Karpas-422 (cell line): ENCODE data around the gene CDKAL1. TPM values are rescaled to one million over a fixed set of nuclear protein-coding genes. Genes with fewer than 3 reads are reported as not detected.
A peak's percentile ranks its signal among the peaks of the same experiment; 100 is the strongest.

Experiments used
- DNase-seq: peaks from one replicate; pipeline ENCODE4 v3.0.0-alpha.2; 2015
- H2AFZ ChIP-seq: fragments of 200-600 bp; sonication (generic); 2 replicates; pipeline ENCODE4 v1.6.1; 2014; ENCODE audit warnings: antibody characterized with exemption, low read length, mixed read lengths
- H3K27ac ChIP-seq: fragments of 200-600 bp; sonication (generic); 2 replicates; pipeline ENCODE4 v1.5.1; 2014; ENCODE audit warnings: mild to moderate bottlenecking, low read length, moderate library complexity
- H3K27me3 ChIP-seq: fragments of 200-600 bp; sonication (generic); 2 replicates; pipeline ENCODE4 v1.6.1; 2014; ENCODE audit warnings: low read length, mixed read lengths
- H3K36me3 ChIP-seq: fragments of 200-600 bp; sonication (generic); 2 replicates; pipeline ENCODE4 v1.6.1; 2014; ENCODE audit warnings: low read length, mixed read lengths; ENCODE audit not compliant: insufficient read depth
- H3K4me1 ChIP-seq: fragments of 200-600 bp; sonication (generic); 2 replicates; pipeline ENCODE4 v1.6.1; 2014; ENCODE audit warnings: mild to moderate bottlenecking, low read length, mixed read lengths
- H3K4me2 ChIP-seq: fragments of 200-600 bp; sonication (generic); 2 replicates; pipeline ENCODE4 v1.6.1; 2014; ENCODE audit warnings: low read length, low read depth, mild to moderate bottlenecking; ENCODE audit not compliant: poor library complexity, severe bottlenecking
- H3K4me3 ChIP-seq: fragments of 200-600 bp; sonication (generic); 2 replicates; pipeline ENCODE4 v1.5.1; 2014; ENCODE audit warnings: mild to moderate bottlenecking, antibody characterized with exemption, low read length, mixed read lengths
- H3K79me2 ChIP-seq: fragments of 200-600 bp; sonication (generic); 2 replicates; pipeline ENCODE4 v1.6.1; 2014; ENCODE audit warnings: mild to moderate bottlenecking, low read length, mixed read lengths
- H3K9ac ChIP-seq: fragments of 200-600 bp; sonication (generic); 2 replicates; pipeline ENCODE4 v1.6.0; 2014; ENCODE audit warnings: low read length
- H3K9me2 ChIP-seq: fragments of 200-600 bp; sonication (generic), shearing (Covaris generic); replicated peaks from 2 replicates; pipeline ENCODE4 v1.6.0; 2014; ENCODE audit warnings: mild to moderate bottlenecking, low read length, moderate library complexity; ENCODE audit not compliant: insufficient read depth
- H3K9me3 ChIP-seq: fragments of 300-700, 200-600 bp; sonication (generic); 2 replicates; pipeline ENCODE4 v1.6.1; 2014; ENCODE audit warnings: low read length, mixed read lengths
- H4K20me1 ChIP-seq: fragments of 200-600 bp; sonication (generic); 2 replicates; pipeline ENCODE4 v1.6.1; 2014; ENCODE audit warnings: mild to moderate bottlenecking, antibody characterized with exemption, low read length, low read depth; ENCODE audit not compliant: insufficient read depth
- total RNA-seq: library from RNA; depleted of rRNA; stranded (reverse); fragments of >200 nt; shearing (Covaris generic); gene quantifications from 2 replicates; pipeline ENCODE4 v1.2.3, GENCODE V29; 2014; ENCODE audit warnings: low replicate concordance

The CDKAL1 gene
- total RNA-seq, 1 experiment from 2014 or later = 23.7 TPM

DNA sequence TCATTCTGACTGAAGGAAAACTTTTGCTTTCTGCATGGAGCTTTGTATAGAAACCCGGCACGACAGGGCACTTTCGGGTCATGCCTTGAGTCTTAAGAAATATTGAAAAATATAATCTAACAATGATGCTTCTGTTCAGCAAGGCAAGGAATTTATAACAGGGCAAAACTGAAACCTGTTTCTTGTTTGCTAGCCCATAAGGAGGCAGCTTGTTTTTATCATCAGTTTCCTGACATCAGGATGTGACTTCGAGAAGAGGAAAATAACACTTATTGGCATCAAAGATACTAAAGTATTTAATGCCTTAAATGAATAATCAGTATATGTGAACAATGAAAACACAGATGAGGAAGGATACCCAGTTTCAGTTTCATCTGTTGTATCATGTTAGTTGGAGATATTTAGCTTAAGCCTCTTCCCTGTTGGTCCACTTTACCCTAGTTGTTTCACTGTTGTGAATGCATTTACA is 146.5 kb downstream of the CDKAL1 start:
- Histone ChIP-seq H3K4me3 (no peak overlapping the region), H3K27ac (no peak overlapping the region), H3K9me3 (no peaks in the 10 kb centered on the region), H2AFZ (no peak overlapping the region), H3K27me3 (no peaks in the 10 kb centered on the region), H3K4me1 (peaks cover 11% of the 10 kb centered on the region), H4K20me1 (0 out of 2 replicates have a peak, but pooled peaks cover 4% of the 10 kb centered on the region), H3K79me2 (peaks cover 18% of the 10 kb centered on the region; the same call in 1 of the 2 replicates), H3K9ac (no peak overlapping the region), H3K4me2 (peak overlapping the region; percentile 9), H3K36me3 (no peaks in the 10 kb centered on the region), H3K9me2 (no peaks in the 10 kb centered on the region; the same call in 1 of the 2 replicates)
- no peak for DNase-seq

DNA sequence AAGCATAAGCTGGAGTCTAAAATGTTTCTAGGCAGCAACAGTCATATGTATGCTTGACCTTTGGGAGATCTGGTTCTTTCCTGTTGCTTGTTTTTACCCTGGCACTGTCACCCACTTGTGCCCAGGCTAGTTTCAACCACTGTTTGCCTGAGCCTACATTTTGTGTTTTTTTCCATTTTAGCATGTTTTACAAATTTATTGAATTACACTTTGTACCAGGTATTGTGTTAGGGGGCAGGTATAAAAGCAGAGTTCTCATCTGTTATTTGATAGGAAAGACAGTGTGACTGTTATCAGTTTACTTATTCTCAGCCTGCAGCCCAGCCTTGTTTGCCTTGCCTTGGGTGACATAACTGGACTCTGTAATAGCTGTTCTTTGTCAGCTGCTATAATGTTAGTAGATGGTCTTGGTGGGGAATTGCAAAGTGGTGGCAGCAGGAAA is 147.0 kb downstream of the CDKAL1 start:
- no peaks in the 10 kb centered on the region; the same call in 1 of the 2 replicates for H3K9me2 ChIP-seq
- no peaks in the 10 kb centered on the region for H3K27me3 ChIP-seq
- H3K9ac ChIP-seq = no peak overlapping the region
- H3K79me2 ChIP-seq = peaks cover 18% of the 10 kb centered on the region; the same call in 1 of the 2 replicates
- no peaks in the 10 kb centered on the region for H3K36me3 ChIP-seq
- H3K9me3 ChIP-seq = no peaks in the 10 kb centered on the region
- H3K27ac ChIP-seq = no peak overlapping the region
- no peak overlapping the region for H2AFZ ChIP-seq
- no peak overlapping the region for H3K4me2 ChIP-seq
- 0 out of 2 replicates have a peak, but pooled peaks cover 4% of the 10 kb centered on the region for H4K20me1 ChIP-seq
- DNase-seq = no peak
- H3K4me3 ChIP-seq = no peak overlapping the region
- H3K4me1 ChIP-seq = peaks cover 11% of the 10 kb centered on the region

DNA sequence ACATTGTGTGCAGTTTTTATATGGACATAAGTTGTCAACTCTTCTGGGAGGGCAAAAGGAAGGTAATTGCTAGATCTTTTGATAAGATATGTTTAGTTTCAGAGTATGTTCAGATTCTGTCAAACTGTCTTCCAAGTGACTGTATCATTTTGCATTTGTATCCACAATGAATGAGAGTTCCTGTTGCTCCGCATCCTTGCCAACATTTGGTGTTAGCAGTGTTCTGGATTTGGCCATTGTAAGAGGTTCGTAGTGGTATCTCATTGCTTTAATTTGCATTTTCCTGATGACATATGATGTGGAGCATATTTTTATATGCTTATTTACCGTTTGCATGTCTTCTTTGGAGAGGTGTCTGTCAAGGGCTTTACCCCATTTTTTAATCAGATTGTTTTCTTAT is 150.2 kb downstream of the CDKAL1 start:
- no peak overlapping the region for H3K4me2 ChIP-seq
- no peak overlapping the region for H3K27ac ChIP-seq
- 0 out of 2 replicates have a peak, but pooled peaks cover 4% of the 10 kb centered on the region for H4K20me1 ChIP-seq
- no peak overlapping the region for H3K4me3 ChIP-seq
- H3K27me3 ChIP-seq = no peaks in the 10 kb centered on the region
- H3K9me2 ChIP-seq = no peaks in the 10 kb centered on the region
- H3K36me3 ChIP-seq = no peaks in the 10 kb centered on the region
- no peak overlapping the region for H2AFZ ChIP-seq
- no peaks in the 10 kb centered on the region for H3K9me3 ChIP-seq
- no peak overlapping the region for H3K9ac ChIP-seq
- H3K79me2 ChIP-seq = peaks cover 10% of the 10 kb centered on the region; the same call in 1 of the 2 replicates
- DNase-seq = no peak
- peaks cover 31% of the 10 kb centered on the region for H3K4me1 ChIP-seq

DNA sequence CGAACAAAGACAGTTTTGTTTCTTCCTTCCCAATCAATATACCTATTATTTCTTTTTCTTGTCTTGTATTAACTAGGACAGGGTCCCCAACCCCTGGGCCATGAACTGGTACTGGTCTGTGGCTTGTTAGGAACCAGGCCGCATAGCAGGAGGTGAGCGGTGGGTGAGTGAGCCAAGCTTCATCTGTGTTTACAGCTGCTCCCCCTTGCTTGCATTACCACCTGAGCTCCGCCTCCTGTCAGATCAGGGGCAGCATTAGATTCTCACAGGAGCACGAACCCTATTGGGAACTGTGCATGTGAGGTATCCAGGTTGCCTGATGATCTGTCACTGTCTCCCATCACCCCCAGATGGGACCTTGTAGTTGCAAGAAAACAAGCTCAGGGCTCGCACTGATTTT is 151.9 kb downstream of the CDKAL1 start:
- H3K9me3 ChIP-seq = no peaks in the 10 kb centered on the region
- no peaks in the 10 kb centered on the region for H3K9me2 ChIP-seq
- H3K27ac ChIP-seq = no peak overlapping the region
- no peak overlapping the region for H3K4me2 ChIP-seq
- no peak overlapping the region for H2AFZ ChIP-seq
- H3K4me3 ChIP-seq = no peak overlapping the region
- no peak overlapping the region for H3K9ac ChIP-seq
- no peak for DNase-seq
- H4K20me1 ChIP-seq = 0 out of 2 replicates have a peak, but pooled peaks cover 4% of the 10 kb centered on the region
- peaks cover 9% of the 10 kb centered on the region; the same call in 1 of the 2 replicates for H3K79me2 ChIP-seq
- no peaks in the 10 kb centered on the region for H3K36me3 ChIP-seq
- H3K4me1 ChIP-seq = peaks cover 24% of the 10 kb centered on the region
- no peaks in the 10 kb centered on the region for H3K27me3 ChIP-seq

DNA sequence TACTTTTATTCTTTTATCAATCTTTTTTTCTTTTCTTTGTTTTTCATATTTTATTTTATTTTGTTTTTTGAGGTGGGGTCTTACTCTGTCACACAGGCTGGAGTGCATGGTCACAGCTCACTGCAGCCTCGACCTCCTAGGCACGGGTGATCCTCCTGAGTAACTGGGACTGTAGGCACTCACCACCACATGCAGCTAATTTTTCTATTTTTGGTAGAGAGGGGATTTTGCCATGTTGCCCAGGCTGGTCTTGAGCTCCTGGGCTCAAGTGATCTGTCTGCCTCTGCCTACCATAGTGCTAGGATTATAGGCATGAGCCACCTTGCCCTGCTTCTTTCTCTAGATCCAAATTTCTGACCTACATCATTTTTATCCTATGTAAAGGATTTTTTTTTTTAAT is 153.2 kb downstream of the CDKAL1 start:
- Histone ChIP-seq H3K4me3 (no peak overlapping the region), H3K36me3 (no peaks in the 10 kb centered on the region), H3K9ac (no peak overlapping the region), H3K9me3 (no peaks in the 10 kb centered on the region), H3K27me3 (no peaks in the 10 kb centered on the region), H3K9me2 (no peaks in the 10 kb centered on the region), H3K4me1 (peaks cover 22% of the 10 kb centered on the region), H4K20me1 (peaks cover 4% of the 10 kb centered on the region; the same call in 1 of the 2 replicates), H3K79me2 (0 out of 2 replicates have a peak, but pooled peaks cover 6% of the 10 kb centered on the region), H3K4me2 (peak overlapping the region; percentile 49), H2AFZ (no peak overlapping the region), H3K27ac (no peak overlapping the region)
- no peak for DNase-seq

DNA sequence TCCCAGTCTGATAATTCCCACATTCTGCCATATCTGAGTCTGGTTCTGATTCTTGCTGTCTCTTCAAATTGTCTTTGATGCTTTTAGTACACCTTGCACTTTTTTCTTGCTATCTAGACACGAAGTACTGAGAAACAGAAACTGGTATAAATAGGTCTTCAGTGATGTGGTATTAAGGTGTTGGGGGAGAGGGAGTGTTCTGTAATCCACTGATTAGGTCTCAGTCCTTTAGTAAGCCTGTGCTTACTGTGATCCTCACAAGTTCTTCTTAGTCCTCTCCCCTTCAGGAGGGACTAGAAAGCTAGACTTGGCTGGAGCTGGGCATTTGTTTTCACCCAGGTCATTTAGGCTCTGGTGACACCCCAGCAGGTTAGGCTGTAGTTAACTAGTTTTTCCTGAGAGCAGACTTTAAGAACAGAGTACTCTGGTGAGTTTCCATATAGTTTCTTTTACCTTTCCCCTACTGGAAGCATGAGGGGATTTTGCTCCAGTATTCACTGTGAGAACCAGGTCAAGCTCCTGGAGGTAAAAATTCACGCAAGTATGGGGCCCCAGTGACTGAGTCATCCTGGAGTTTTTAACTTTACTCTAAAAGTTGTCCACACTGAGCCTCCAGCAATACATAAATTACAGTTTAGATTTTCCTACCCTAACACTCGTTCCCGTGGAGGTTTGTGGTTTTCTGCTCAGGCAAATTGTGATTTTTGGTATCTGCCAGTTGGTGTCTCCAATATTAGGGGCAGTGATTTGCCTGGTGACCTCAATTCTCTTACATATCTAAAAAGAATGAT is 154.6 kb downstream of the CDKAL1 start:
- no peak overlapping the region for H3K9ac ChIP-seq
- no peaks in the 10 kb centered on the region for H3K9me2 ChIP-seq
- H3K4me1 ChIP-seq = peaks cover 22% of the 10 kb centered on the region
- H3K4me3 ChIP-seq = peak overlapping the region; percentile 11; the same call in 1 of the 2 replicates
- no peaks in the 10 kb centered on the region; the same call in 1 of the 2 replicates for H4K20me1 ChIP-seq
- no peaks in the 10 kb centered on the region for H3K9me3 ChIP-seq
- no peak overlapping the region for H2AFZ ChIP-seq
- H3K27ac ChIP-seq = no peak overlapping the region
- no peaks in the 10 kb centered on the region for H3K36me3 ChIP-seq
- 0 out of 2 replicates have a peak, but pooled peaks cover 3% of the 10 kb centered on the region for H3K79me2 ChIP-seq
- H3K4me2 ChIP-seq = peak overlapping the region; percentile 49
- no peak for DNase-seq
- H3K27me3 ChIP-seq = no peaks in the 10 kb centered on the region

DNA sequence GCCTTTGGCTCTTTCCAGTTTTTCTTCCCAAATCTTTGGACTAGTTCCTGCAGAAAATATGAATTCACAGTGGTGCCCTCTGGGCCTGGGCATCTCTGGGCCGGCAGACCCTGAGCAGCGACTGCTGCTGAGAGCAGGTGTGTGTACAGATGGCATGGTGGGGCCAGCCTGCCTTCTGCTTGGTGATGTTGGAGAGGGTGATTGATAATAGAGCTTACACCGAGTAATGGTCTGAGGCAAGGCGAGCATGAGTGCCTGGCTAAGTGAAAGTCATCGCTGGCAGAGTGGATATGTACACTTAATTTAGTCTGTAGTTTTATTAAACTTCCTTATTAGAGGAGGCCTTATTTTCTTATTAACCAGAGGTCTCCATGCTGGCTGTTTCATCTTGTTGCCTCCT is 156.9 kb downstream of the CDKAL1 start:
- Histone ChIP-seq H3K9ac (no peak overlapping the region), H3K4me1 (peaks cover 22% of the 10 kb centered on the region), H2AFZ (no peak overlapping the region), H3K79me2 (0 out of 2 replicates have a peak, but pooled peaks cover 3% of the 10 kb centered on the region), H3K27me3 (no peaks in the 10 kb centered on the region), H3K9me2 (no peaks in the 10 kb centered on the region), H3K36me3 (no peaks in the 10 kb centered on the region), H4K20me1 (no peaks in the 10 kb centered on the region; the same call in 1 of the 2 replicates), H3K9me3 (no peaks in the 10 kb centered on the region), H3K4me3 (no peak overlapping the region), H3K27ac (no peak overlapping the region), H3K4me2 (no peak overlapping the region)
- no peak for DNase-seq

DNA sequence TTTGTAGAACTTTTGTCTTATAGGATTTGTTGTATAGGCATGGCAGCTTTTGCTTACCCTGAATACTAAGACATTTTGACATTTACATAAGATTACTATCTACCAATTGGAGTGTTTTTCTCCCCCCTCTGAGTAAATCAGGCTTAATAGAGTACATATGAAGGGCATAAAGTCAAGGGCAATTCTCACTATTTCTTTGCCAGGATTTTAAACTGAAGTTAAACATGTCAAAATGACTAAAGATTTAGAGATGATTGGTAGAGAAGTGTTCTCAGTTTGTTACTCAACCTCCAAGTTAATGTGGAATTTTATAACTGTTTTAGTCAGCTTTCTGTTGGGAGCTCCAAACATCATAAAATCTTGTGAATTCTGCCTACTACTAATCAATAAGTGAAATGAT is 157.8 kb downstream of the CDKAL1 start:
- no peak overlapping the region for H3K27ac ChIP-seq

More for the DNA sequence above, 157.8 kb downstream of the CDKAL1 start:
- no peak for DNase-seq
- Histone ChIP-seq H3K4me2 (no peak overlapping the region), H3K9me3 (no peaks in the 10 kb centered on the region), H2AFZ (no peak overlapping the region), H3K9me2 (no peaks in the 10 kb centered on the region), H3K79me2 (0 out of 2 replicates have a peak, but pooled peaks cover 3% of the 10 kb centered on the region), H3K36me3 (no peaks in the 10 kb centered on the region), H3K4me1 (peaks cover 22% of the 10 kb centered on the region), H3K27me3 (no peaks in the 10 kb centered on the region), H3K4me3 (no peak overlapping the region), H3K9ac (no peak overlapping the region), H4K20me1 (no peaks in the 10 kb centered on the region; the same call in 1 of the 2 replicates)
